Tibial nerve (tissue), 4 donors: Measurements from ENCODE around the gene CBARP.
A peak's percentile ranks its signal among the peaks of the same experiment; 100 is the strongest.

Experiments
- EP300 ChIP-seq, 2 donors: sonication (generic); formaldehyde crosslinking; IDR thresholded peaks; one replicate each; pipeline ENCODE4 v1.6.1; 2017; ENCODE audit warnings: antibody characterized with exemption in 2 of 2, mild to moderate bottlenecking in 1 of 2
- POLR2A ChIP-seq, 2 donors: fragments of 450-650 bp; IDR thresholded peaks; one replicate each; pipeline ENCODE4 v1.6.1; 2017; ENCODE audit warnings: antibody characterized with exemption in 2 of 2, mild to moderate bottlenecking in 2 of 2, moderate library complexity in 2 of 2
- TF ChIP-seq, protein P1 (sequence below), 5 experiments: fragments of 200-600 bp in 3 of 5; fragments of 450-650 bp in 2 of 5; sonication (generic) in 3 of 5; IDR thresholded peaks; one replicate each; pipeline ENCODE4 v1.5.1; 2016 to 2019; ENCODE audit warnings: antibody characterized with exemption in 5 of 5, mild to moderate bottlenecking in 3 of 5, moderate library complexity in 2 of 5

DNA sequence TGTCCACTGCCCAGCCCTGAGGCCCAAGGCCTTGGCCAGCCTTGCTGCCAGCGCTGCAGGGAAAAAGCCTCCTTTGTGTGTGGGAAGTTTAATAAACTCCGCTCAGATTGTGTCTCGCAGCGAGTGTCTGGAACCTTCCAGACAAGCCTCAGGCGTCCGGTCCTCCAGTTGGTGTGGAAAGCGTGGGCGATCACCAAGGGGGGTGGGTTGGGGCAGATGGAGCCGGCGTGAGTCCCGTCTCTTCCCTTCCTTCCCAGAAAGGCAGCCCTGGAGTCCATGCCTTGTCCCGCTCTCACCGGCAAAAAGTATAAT is 27.6 kb downstream of the CBARP start:
- TF ChIP-seq, protein P1, sequence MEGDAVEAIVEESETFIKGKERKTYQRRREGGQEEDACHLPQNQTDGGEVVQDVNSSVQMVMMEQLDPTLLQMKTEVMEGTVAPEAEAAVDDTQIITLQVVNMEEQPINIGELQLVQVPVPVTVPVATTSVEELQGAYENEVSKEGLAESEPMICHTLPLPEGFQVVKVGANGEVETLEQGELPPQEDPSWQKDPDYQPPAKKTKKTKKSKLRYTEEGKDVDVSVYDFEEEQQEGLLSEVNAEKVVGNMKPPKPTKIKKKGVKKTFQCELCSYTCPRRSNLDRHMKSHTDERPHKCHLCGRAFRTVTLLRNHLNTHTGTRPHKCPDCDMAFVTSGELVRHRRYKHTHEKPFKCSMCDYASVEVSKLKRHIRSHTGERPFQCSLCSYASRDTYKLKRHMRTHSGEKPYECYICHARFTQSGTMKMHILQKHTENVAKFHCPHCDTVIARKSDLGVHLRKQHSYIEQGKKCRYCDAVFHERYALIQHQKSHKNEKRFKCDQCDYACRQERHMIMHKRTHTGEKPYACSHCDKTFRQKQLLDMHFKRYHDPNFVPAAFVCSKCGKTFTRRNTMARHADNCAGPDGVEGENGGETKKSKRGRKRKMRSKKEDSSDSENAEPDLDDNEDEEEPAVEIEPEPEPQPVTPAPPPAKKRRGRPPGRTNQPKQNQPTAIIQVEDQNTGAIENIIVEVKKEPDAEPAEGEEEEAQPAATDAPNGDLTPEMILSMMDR (IDR thresholded peaks at IDR 0.05): no peak
- TF ChIP-seq POLR2A (IDR thresholded peaks at IDR 0.05) (no peak), EP300 (IDR thresholded peaks at IDR 0.05) (peak; percentile 64 to 83)
